Astrocyte of the cerebellum (primary cell): ENCODE measurements around the gene KCNH1.
A peak's percentile ranks its signal among the peaks of the same experiment; 100 is the strongest.

Experiments used
- DNase-seq: peaks from one replicate; pipeline ENCODE4 v3.0.0-alpha.2; 2011; ENCODE audit warnings: low read depth
- H3K4me3 ChIP-seq: 2 replicates; pipeline ENCODE4 v1.5.1; 2011; ENCODE audit warnings: mild to moderate bottlenecking, low read depth, low read length, moderate library complexity
- in situ Hi-C: cut with HindIII; loops from 2 replicates; pipeline ENCODE4 v1.10.0; 2017; ENCODE audit warnings: low sequenced_read_pairs
- TF ChIP-seq, protein P1 (sequence below): IDR thresholded peaks from 2 replicates; pipeline ENCODE4 v1.5.1; 2012; ENCODE audit warnings: low read length, low read depth, moderate library complexity, mild to moderate bottlenecking; ENCODE audit errors: missing control alignments

The KCNH1 gene

GRCh38 chr1:210702506-210702905 is 431.4 kb downstream of the KCNH1 start:
- TF ChIP-seq, protein P1, sequence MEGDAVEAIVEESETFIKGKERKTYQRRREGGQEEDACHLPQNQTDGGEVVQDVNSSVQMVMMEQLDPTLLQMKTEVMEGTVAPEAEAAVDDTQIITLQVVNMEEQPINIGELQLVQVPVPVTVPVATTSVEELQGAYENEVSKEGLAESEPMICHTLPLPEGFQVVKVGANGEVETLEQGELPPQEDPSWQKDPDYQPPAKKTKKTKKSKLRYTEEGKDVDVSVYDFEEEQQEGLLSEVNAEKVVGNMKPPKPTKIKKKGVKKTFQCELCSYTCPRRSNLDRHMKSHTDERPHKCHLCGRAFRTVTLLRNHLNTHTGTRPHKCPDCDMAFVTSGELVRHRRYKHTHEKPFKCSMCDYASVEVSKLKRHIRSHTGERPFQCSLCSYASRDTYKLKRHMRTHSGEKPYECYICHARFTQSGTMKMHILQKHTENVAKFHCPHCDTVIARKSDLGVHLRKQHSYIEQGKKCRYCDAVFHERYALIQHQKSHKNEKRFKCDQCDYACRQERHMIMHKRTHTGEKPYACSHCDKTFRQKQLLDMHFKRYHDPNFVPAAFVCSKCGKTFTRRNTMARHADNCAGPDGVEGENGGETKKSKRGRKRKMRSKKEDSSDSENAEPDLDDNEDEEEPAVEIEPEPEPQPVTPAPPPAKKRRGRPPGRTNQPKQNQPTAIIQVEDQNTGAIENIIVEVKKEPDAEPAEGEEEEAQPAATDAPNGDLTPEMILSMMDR: no peak
- in situ Hi-C loops: no loop called here
- DNase-seq: no peak
- H3K4me3 ChIP-seq: no peak overlapping the region

GRCh38 chr1:210700511-210700910 is 433.4 kb downstream of the KCNH1 start:
- in situ Hi-C loops: no loop called here
- H3K4me3 ChIP-seq: no peak overlapping the region
- peak; percentile 59 for DNase-seq
- TF ChIP-seq, protein P1: no peak

- DNase-seq: no peak
- no peak overlapping the region for H3K4me3 ChIP-seq
- in situ Hi-C loops: no loop called here
- TF ChIP-seq, protein P1: no peak
Observed at GRCh38 chr1:210700083-210700482, 433.9 kb downstream of the KCNH1 start.

DNA sequence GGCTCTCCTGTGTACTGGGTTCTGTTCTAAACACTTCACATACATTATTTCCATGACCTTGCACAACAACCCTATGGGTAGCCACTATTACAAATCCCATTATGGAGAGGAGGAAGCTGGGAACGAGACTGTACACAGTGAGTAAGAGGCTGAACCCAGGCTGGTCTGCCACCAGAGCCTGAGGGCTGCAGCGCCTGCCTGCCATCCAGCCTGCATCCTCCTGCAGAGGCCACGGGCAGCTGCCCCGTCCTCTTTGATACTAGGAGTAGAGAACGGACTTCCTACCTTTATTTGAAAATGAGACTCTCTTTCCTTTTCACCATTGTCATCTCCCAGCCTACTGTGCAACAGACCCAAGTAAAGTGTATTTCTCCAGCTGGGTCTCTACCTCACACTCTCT is 435.3 kb downstream of the KCNH1 start:
- in situ Hi-C loops: no loop called here

DNA sequence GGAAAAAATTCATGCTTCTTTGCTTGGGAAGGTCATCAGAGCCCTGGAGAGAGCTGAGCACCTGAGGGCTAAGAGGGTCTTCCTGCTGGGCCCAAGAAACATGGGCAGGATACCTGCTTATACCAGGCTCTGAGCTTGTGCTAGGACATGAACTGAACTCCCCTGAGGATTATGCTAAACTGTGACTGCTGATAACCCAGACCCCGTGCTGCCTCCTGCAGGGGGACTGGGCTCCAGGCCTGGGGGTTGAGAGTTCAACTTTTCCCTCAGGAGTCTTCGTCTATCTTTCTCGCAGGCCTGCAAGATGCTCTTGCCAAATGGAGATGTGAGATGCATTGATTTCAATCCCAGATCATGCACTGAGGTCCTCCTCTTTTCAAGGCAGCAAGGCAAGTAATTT is 436.8 kb downstream of the KCNH1 start:
- in situ Hi-C loops: no loop called here
- H3K4me3 ChIP-seq: no peak overlapping the region
- TF ChIP-seq, protein P1: no peak
- DNase-seq: no peak

More for the DNA sequence above, 435.3 kb downstream of the KCNH1 start:
- H3K4me3 ChIP-seq: no peak overlapping the region
- TF ChIP-seq, protein P1: no peak
- no peak for DNase-seq

GRCh38 chr1:210696709-210697108 is 437.2 kb downstream of the KCNH1 start:
- TF ChIP-seq, protein P1: no peak
- no peak overlapping the region for H3K4me3 ChIP-seq
- DNase-seq: no peak
- in situ Hi-C loops: no loop called here

- in situ Hi-C loops: no loop called here
- DNase-seq: no peak
- H3K4me3 ChIP-seq: no peak overlapping the region
- TF ChIP-seq, protein P1: no peak
Observed at GRCh38 chr1:210695026-210695425, 438.9 kb downstream of the KCNH1 start.
